GM20000 (cell line): ENCODE data around the gene PGLYRP4.

Experiments used
- DNase-seq: peaks from one replicate; pipeline ENCODE4 v3.0.0; 2012; ENCODE audit warnings: low spot score
- CTCF ChIP-seq: IDR thresholded peaks from 2 replicates; pipeline ENCODE4 v1.5.1; 2012; ENCODE audit warnings: mild to moderate bottlenecking, control low read depth; ENCODE audit errors: extremely low read depth, missing control alignments

The PGLYRP4 gene

GRCh38 chr1:153342178-153342577 is 6.5 kb downstream of the PGLYRP4 start:
- DNase-seq, result no peak
- no peak for TF ChIP-seq CTCF

- DNase-seq, result peak; percentile 0
- TF ChIP-seq CTCF, result no peak
Measured at GRCh38 chr1:153341431-153341934, 7.2 kb downstream of the PGLYRP4 start.

- no peak for TF ChIP-seq CTCF
- DNase-seq, result no peak
Measured at GRCh38 chr1:153340356-153340755, 8.3 kb downstream of the PGLYRP4 start.

GRCh38 chr1:153339802-153340201 is 8.8 kb downstream of the PGLYRP4 start:
- TF ChIP-seq CTCF, result no peak
- DNase-seq, result peak; percentile 23

- no peak for DNase-seq
- no peak for TF ChIP-seq CTCF
Measured at GRCh38 chr1:153337980-153338853, 10.4 kb downstream of the PGLYRP4 start.

GRCh38 chr1:153336650-153337049 is 12.0 kb downstream of the PGLYRP4 start:
- DNase-seq, result no peak
- no peak for TF ChIP-seq CTCF

- TF ChIP-seq CTCF, result no peak
- DNase-seq, result no peak
Measured at GRCh38 chr1:153333902-153334301, 14.7 kb downstream of the PGLYRP4 start.
